Osteoblast (primary cell): ENCODE results near the gene ARNT2. TPM values are rescaled to one million over a fixed set of nuclear protein-coding genes. Genes with fewer than 3 reads are reported as not detected.
A peak's percentile ranks its signal among the peaks of the same experiment; 100 is the strongest.

ENCODE experiments used
- DNase-seq: peaks from one replicate; pipeline ENCODE4 v3.0.0; 2011; ENCODE audit warnings: low spot score, mixed read lengths; ENCODE audit not compliant: insufficient read length; ENCODE audit errors: missing footprints
- H2AFZ ChIP-seq: 2 replicates; pipeline ENCODE4 v1.6.0; 2011; ENCODE audit warnings: mild to moderate bottlenecking, low read length
- H3K27ac ChIP-seq: 2 replicates; pipeline ENCODE4 v1.5.1; 2011; ENCODE audit warnings: mild to moderate bottlenecking, low read depth, low read length, moderate library complexity
- H3K27me3 ChIP-seq: 2 replicates; pipeline ENCODE4 v1.6.0; 2012; ENCODE audit warnings: mild to moderate bottlenecking, control low read depth, inconsistent platforms, low read length, moderate library complexity; ENCODE audit not compliant: insufficient read depth
- H3K36me3 ChIP-seq: 2 replicates; pipeline ENCODE4 v1.5.1; 2011; ENCODE audit warnings: mild to moderate bottlenecking, low read length, control low read depth, moderate library complexity; ENCODE audit not compliant: insufficient read depth
- H3K4me1 ChIP-seq: 2 replicates; pipeline ENCODE4 v1.5.1; 2011; ENCODE audit warnings: mild to moderate bottlenecking, low read length, control low read depth, moderate library complexity; ENCODE audit not compliant: insufficient read depth
- H3K4me2 ChIP-seq: 2 replicates; pipeline ENCODE4 v1.6.0; 2011; ENCODE audit warnings: mild to moderate bottlenecking, low read length; ENCODE audit not compliant: insufficient read depth
- H3K4me3 ChIP-seq: fragments of 200-600 bp; sonication (generic); 3 replicates; pipeline ENCODE4 v1.5.1; 2012; ENCODE audit warnings: mild to moderate bottlenecking, low read length, inconsistent platforms; ENCODE audit not compliant: insufficient read depth
- H3K79me2 ChIP-seq: 2 replicates; pipeline ENCODE4 v1.6.0; 2012; ENCODE audit warnings: mild to moderate bottlenecking, low read length, control low read depth, inconsistent platforms; ENCODE audit not compliant: insufficient read depth
- H3K9me3 ChIP-seq: 2 replicates; pipeline ENCODE4 v1.5.1; 2011; ENCODE audit warnings: low read depth, low read length, control low read depth
- H4K20me1 ChIP-seq: 2 replicates; pipeline ENCODE4 v1.6.0; 2012; ENCODE audit warnings: mild to moderate bottlenecking, low read length, control low read depth; ENCODE audit not compliant: insufficient read depth
- total RNA-seq: library from RNA; depleted of rRNA; stranded (reverse); fragments of >200 nt; gene quantifications from 2 replicates; pipeline ENCODE4 v1.2.3, GENCODE V29; 2012
- TF ChIP-seq, protein P1 (sequence below): IDR thresholded peaks from 2 replicates; pipeline ENCODE4 v1.5.1; 2011; ENCODE audit warnings: mild to moderate bottlenecking, low read depth, low read length, moderate library complexity; ENCODE audit errors: extremely low read depth

ARNT2 gene
- total RNA-seq, 1 donor = 30.0 TPM

DNA sequence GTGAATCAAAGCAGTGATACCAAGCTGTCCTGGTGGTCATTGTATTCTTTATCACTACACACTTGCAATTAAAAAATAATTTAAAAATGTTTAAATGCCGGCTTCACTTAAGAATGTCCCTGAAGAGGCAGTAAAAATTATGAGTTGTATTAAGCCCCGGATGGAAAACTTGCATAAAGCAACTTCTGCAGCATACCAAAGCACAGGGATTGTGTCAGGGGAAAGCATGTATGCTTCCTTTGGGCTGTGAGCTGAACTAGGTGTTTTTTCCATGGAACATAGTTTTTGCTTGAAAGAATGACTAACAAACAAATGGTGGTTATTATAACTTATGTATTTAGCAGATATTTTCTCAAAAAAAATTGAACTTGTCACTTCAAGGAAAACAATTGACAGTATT is 143.1 kb downstream of the ARNT2 start:
- Histone ChIP-seq H4K20me1 (no peaks in the 10 kb centered on the region), H3K27ac (no peak overlapping the region), H2AFZ (no peak overlapping the region), H3K36me3 (peaks cover 20% of the 10 kb centered on the region), H3K4me3 (no peak overlapping the region), H3K9me3 (no peaks in the 10 kb centered on the region), H3K79me2 (peaks cover 36% of the 10 kb centered on the region), H3K4me1 (peaks cover 40% of the 10 kb centered on the region), H3K27me3 (no peaks in the 10 kb centered on the region), H3K4me2 (peak overlapping the region; percentile 78)
- TF ChIP-seq, protein P1, sequence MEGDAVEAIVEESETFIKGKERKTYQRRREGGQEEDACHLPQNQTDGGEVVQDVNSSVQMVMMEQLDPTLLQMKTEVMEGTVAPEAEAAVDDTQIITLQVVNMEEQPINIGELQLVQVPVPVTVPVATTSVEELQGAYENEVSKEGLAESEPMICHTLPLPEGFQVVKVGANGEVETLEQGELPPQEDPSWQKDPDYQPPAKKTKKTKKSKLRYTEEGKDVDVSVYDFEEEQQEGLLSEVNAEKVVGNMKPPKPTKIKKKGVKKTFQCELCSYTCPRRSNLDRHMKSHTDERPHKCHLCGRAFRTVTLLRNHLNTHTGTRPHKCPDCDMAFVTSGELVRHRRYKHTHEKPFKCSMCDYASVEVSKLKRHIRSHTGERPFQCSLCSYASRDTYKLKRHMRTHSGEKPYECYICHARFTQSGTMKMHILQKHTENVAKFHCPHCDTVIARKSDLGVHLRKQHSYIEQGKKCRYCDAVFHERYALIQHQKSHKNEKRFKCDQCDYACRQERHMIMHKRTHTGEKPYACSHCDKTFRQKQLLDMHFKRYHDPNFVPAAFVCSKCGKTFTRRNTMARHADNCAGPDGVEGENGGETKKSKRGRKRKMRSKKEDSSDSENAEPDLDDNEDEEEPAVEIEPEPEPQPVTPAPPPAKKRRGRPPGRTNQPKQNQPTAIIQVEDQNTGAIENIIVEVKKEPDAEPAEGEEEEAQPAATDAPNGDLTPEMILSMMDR = no peak
- no peak for DNase-seq

DNA sequence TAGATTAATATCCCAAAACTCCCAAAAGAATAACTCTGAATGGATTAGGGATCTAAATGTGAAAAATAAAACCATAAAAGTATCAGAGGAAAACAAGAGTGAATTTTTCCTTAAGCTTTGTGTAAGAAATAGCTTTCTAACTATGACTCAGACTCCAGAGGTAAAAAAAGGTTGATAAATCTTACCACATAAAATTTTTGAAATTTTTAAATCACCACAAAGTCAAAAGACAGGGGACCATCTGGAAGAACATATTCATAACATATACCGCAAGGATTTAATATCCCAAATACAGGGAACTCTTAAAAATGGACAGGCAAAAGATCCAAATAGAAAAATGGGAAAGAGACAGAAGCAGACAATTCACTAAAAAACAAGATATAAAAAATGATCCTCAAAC is 145.0 kb downstream of the ARNT2 start:
- Histone ChIP-seq H4K20me1 (no peaks in the 10 kb centered on the region), H3K27ac (peak overlapping the region; percentile 86), H3K4me1 (peaks cover 40% of the 10 kb centered on the region), H3K4me2 (peak overlapping the region; percentile 78), H2AFZ (no peak overlapping the region), H3K9me3 (no peaks in the 10 kb centered on the region), H3K36me3 (peaks cover 29% of the 10 kb centered on the region), H3K79me2 (peaks cover 38% of the 10 kb centered on the region), H3K4me3 (peak overlapping the region; percentile 51), H3K27me3 (no peaks in the 10 kb centered on the region)
- no peak for DNase-seq
- TF ChIP-seq, protein P1 = no peak

DNA sequence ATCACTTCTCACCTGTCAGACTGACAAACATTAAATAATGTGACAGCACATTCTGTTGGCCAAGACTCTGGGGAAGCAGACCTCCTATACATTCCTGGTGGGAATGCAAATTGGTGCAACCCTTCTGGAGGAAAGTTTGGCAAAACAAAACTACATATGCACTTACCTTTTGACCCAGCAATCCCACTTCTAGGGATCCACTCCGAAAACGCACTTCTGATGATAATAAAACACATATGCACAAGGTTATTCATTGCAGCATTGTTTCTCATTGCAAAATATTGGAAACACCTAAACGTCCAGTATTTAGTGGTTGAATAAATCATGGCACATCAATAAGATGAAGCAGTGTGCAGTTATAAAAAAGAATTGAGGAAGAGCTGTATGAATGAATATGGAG is 145.5 kb downstream of the ARNT2 start:
- H2AFZ ChIP-seq = no peak overlapping the region
- H3K9me3 ChIP-seq = no peaks in the 10 kb centered on the region
- TF ChIP-seq, protein P1 = no peak
- peaks cover 36% of the 10 kb centered on the region for H3K79me2 ChIP-seq
- H3K27ac ChIP-seq = peak overlapping the region; percentile 86
- no peaks in the 10 kb centered on the region for H4K20me1 ChIP-seq
- peaks cover 40% of the 10 kb centered on the region for H3K4me1 ChIP-seq
- no peaks in the 10 kb centered on the region for H3K27me3 ChIP-seq
- peak overlapping the region; percentile 78 for H3K4me2 ChIP-seq
- peak overlapping the region; percentile 51 for H3K4me3 ChIP-seq
- H3K36me3 ChIP-seq = peaks cover 26% of the 10 kb centered on the region
- no peak for DNase-seq

DNA sequence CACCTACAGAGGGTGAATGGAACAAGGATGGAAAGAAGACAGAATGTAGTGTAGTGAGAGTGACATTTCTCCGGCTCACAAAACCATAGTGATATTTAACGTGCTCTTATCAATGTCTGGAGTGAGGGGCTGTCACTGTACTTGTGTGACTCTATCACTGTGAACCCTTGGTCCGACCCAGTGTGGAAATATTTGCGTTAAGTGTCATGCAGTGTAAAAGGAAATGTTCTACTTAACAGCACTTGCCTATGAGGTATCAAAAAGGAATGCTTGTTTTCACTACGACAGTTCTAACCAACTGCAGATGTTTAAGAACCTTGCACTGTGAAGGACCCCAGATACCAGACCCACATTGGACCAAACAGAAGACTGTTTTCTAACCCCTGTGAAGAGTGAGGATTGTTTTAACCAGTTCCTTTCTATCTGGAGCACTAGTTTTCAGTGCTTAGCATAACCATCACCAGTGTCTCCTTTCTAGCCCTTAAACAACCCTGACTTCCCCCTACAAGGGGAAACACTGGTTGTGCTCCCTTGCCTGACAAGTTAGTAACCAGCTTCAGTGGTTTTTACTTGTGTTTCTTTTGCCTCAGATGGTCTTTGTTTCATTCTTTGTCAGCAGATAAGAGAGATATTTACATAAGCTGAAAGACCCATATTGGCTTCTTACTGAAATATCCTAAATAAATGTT is 146.2 kb downstream of the ARNT2 start:
- no peak overlapping the region for H2AFZ ChIP-seq
- no peaks in the 10 kb centered on the region for H3K27me3 ChIP-seq
- TF ChIP-seq, protein P1 = no peak
- H4K20me1 ChIP-seq = no peaks in the 10 kb centered on the region
- peak overlapping the region; percentile 51 for H3K4me3 ChIP-seq
- peaks cover 27% of the 10 kb centered on the region for H3K36me3 ChIP-seq
- DNase-seq = peak; percentile 68
- H3K79me2 ChIP-seq = peaks cover 29% of the 10 kb centered on the region
- no peaks in the 10 kb centered on the region for H3K9me3 ChIP-seq
- H3K4me2 ChIP-seq = peak overlapping the region; percentile 78
- H3K4me1 ChIP-seq = peaks cover 40% of the 10 kb centered on the region
- peak overlapping the region; percentile 86 for H3K27ac ChIP-seq
